Omental fat pad (tissue), 4 donors: ENCODE data around the gene ICAM1. TPM values are rescaled to one million over a fixed set of nuclear protein-coding genes. Genes with fewer than 3 reads are reported as not detected.

Source experiments
- ATAC-seq: fragments of 150-250 bp; one replicate; pipeline ENCODE4 v1.9.1; 2016; ENCODE audit warnings: mild to moderate bottlenecking, moderate library complexity; ENCODE audit not compliant: low FRiP score
- DNase-seq: peaks from one replicate; pipeline ENCODE4 v3.0.0-alpha.2; 2019; ENCODE audit warnings: low spot score
- CTCF ChIP-seq, 3 donors: fragments of 450-650 bp; IDR thresholded peaks; one replicate each; pipeline ENCODE4 v1.5.1; 2016 to 2017; ENCODE audit warnings: antibody characterized with exemption in 3 of 3, mild to moderate bottlenecking in 3 of 3, moderate library complexity in 2 of 3
- total RNA-seq, 4 donors: library from RNA; depleted of rRNA; stranded (reverse); fragments of >200 nt; gene quantifications; one replicate each; pipeline ENCODE4 v1.1.0, GENCODE V29; 2016

Gene ICAM1
- total RNA-seq, 4 donors from 2014 or later = 20.7 to 286 (median 81.0) TPM

- no peak for ATAC-seq
- no peak for TF ChIP-seq CTCF (IDR thresholded peaks at IDR 0.05)
Measured at GRCh38 chr19:10268071-10268470, 2.8 kb upstream of the ICAM1 start.

DNA sequence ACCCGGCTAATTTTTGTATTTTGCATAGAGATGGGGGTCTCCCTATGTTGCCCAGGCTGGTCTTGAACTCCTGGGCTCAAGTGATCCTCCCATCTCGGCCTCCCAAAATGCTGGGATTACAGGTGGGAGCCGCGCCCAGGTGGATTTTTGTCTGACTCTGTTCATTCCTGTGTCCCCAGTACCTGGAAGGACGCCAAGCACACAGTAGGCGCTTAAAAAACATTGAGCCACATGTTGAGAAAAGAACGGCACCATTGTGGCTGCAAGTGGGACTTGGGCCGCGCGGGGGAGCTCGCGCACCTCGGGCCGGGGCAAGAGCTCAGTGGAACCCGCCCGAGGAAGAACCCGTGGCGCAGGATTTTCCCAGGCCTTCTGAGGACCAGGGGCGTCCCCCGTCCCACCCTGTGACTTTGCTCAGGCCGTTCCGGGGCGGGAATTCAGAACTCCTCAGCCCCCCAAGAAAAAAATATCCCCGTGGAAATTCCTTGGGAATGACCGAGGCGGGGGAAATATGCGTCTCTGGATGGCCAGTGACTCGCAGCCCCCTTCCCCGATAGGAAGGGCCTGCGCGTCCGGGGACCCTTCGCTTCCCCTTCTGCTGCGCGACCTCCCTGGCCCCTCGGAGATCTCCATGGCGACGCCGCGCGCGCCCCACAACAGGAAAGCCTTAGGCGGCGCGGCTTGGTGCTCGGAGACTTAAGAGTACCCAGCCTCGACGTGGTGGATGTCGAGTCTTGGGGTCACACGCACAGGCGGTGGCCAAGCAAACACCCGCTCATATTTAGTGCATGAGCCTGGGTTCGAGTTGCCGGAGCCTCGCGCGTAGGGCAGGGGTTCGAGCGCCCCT lies 1.4 kb upstream of the ICAM1 start:
- ATAC-seq (peak; percentile 66), DNase-seq (peak; percentile 87)
- TF ChIP-seq CTCF (IDR thresholded peaks at IDR 0.05) = peak in 2 of 3 donors; percentile 7 to 96

More at GRCh38 chr19:10268071-10268470, 2.8 kb upstream of the ICAM1 start:
- no peak for DNase-seq

GRCh38 chr19:10270180-10270615 lies 722 bp upstream of the ICAM1 start:
- no peak for TF ChIP-seq CTCF (IDR thresholded peaks at IDR 0.05)
- peak; percentile 52 for DNase-seq

DNA sequence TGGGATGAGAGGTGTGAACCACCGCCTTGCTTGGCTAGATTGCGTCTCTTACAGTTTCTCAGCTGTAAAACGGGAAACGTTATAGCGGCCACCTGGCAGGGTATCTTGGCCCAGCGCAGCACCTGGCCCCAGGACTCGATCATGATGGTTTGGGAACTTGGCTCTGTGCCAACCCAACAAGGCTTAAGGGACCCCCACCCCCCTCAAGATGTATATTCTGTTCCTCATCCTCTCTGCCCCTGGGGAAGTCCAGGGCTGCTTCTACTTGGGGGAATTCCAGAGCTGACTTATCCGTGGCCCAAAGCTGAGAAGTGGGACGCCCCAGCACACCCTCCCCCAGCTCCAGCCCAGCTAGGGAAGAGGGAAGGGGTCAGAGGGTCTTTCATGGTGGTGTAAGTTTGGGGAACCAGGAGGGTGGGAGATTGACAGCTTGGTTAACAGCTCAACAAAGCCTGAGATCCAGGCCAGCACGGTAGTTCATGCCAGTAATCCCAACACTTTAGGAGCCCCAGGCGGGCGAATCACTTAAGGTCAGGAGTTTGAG lies 695 bp downstream of the ICAM1 start:
- ATAC-seq (peak; percentile 18), DNase-seq (no peak)

More at GRCh38 chr19:10270180-10270615, 722 bp upstream of the ICAM1 start:
- peak; percentile 38 for ATAC-seq

GRCh38 chr19:10274589-10274988 lies 3.7 kb downstream of the ICAM1 start:
- ATAC-seq (no peak), DNase-seq (no peak)
- no peak for TF ChIP-seq CTCF (IDR thresholded peaks at IDR 0.05)

More for the DNA sequence above, 695 bp downstream of the ICAM1 start:
- TF ChIP-seq CTCF (IDR thresholded peaks at IDR 0.05) = no peak

GRCh38 chr19:10277795-10278589 lies 7.1 kb downstream of the ICAM1 start:
- no peak for ATAC-seq
- TF ChIP-seq CTCF (IDR thresholded peaks at IDR 0.05) = no peak
- DNase-seq = no peak
